Spleen (tissue), 11 donors: ENCODE results near the gene SRCIN1. TPM values are rescaled to one million over a fixed set of nuclear protein-coding genes. Genes with fewer than 3 reads are reported as not detected.
A peak's percentile ranks its signal among the peaks of the same experiment; 100 is the strongest.
"Not testable (repeated sequence)": the region's sequence is repeated elsewhere in the genome, so short reads cannot be mapped to it uniquely, and the experiment has no call there.

Source experiments
- DNase-seq: peaks from one replicate; pipeline ENCODE4 v3.0.0-alpha.2; 2020
- H3K27ac ChIP-seq, 8 donors: fragments of 200-600 bp; sonication (generic) in 7 of 8; 1 replicate in 4 of 8; 2 replicates in 4 of 8; pipeline versions ENCODE4 v1.5.0 to v1.8.0; 2016 to 2021; ENCODE audit warnings: inconsistent platforms in 4 of 8, mild to moderate bottlenecking in 4 of 8, moderate library complexity in 1 of 8
- H3K27me3 ChIP-seq, 7 donors: fragments of 200-600 bp; sonication (generic) in 6 of 7; replicated peaks in 1 of 7; 1 replicate in 4 of 7; 2 replicates in 3 of 7; pipeline versions ENCODE4 v1.5.0 to v1.8.0; 2016 to 2021; ENCODE audit warnings: inconsistent platforms in 3 of 7, mild to moderate bottlenecking in 1 of 7
- H3K36me3 ChIP-seq, 6 donors: fragments of 200-600 bp; sonication (generic) in 5 of 6; 1 replicate in 4 of 6; 2 replicates in 2 of 6; pipeline versions ENCODE4 v1.5.0 to v1.8.0; 2016 to 2021; ENCODE audit warnings: inconsistent platforms in 2 of 6
- H3K4me1 ChIP-seq, 6 donors: fragments of 200-600 bp; sonication (generic) in 5 of 6; 1 replicate in 3 of 6; 2 replicates in 3 of 6; pipeline versions ENCODE4 v1.5.0 to v1.8.0; 2016 to 2021; ENCODE audit warnings: inconsistent platforms in 3 of 6
- H3K4me3 ChIP-seq, 8 donors: fragments of 200-600 bp; sonication (generic) in 7 of 8; 1 replicate in 4 of 8; 2 replicates in 4 of 8; pipeline versions ENCODE4 v1.5.0 to v1.8.0; 2016 to 2021; ENCODE audit warnings: inconsistent platforms in 4 of 8, mild to moderate bottlenecking in 4 of 8, moderate library complexity in 2 of 8
- H3K9me3 ChIP-seq, 8 donors: fragments of 200-600 bp; sonication (generic) in 7 of 8; 1 replicate in 4 of 8; 2 replicates in 4 of 8; pipeline versions ENCODE4 v1.5.0 to v1.8.0; 2016 to 2021; ENCODE audit warnings: inconsistent platforms in 4 of 8
- POLR2A ChIP-seq, 3 donors: fragments of 450-650 bp; IDR thresholded peaks; one replicate each; pipeline ENCODE4 v1.5.1; 2017; ENCODE audit warnings: antibody characterized with exemption in 3 of 3, mild to moderate bottlenecking in 1 of 3
- POLR2AphosphoS5 ChIP-seq, 3 donors: sonication (generic); formaldehyde crosslinking; IDR thresholded peaks; one replicate each; pipeline ENCODE4 v1.5.1; 2017; ENCODE audit warnings: antibody characterized with exemption in 3 of 3
- WGBS, 5 donors: extraction: QIAGEN DNeasy Blood & Tissue Kit in 3 of 5; methylation state at CpG; one replicate each; pipeline versions ENCODE4 v1.1.5 to v1.1.7; 2013 to 2018; 5-methylcytosine and 5-hydroxymethylcytosine counted together
- intact Hi-C: fragments of 100-400 bp; cut with DNase I; formaldehyde crosslinking; loops from one replicate; pipeline ENCODE4 v1.15.0; 2023; ENCODE audit warnings: low total_unique reads
- polyA plus RNA-seq, 3 donors: library from polyadenylated mRNA; stranded (reverse); fragments of 200-250 nt; gene quantifications; one replicate each; pipeline ENCODE4 v1.2.1, GENCODE V29; 2013
- total RNA-seq, 7 donors: library from RNA; depleted of rRNA in 3 of 7; stranded (reverse); fragments of >200 nt in 3 of 7; fragmentation: NEBNext Ultra II Directional in 4 of 7; extraction: Animal tissue kit (Norgen Biotek cat#: 25700) in 4 of 7; gene quantifications; one replicate each; pipeline versions ENCODE4 v1.1.0 to v1.2.1, GENCODE V29; 2016 to 2021
- TF ChIP-seq, protein P1 (sequence below), 11 experiments: fragments of 200-600 bp in 7 of 11; fragments of 450-650 bp in 4 of 11; sonication (generic) in 4 of 11; IDR thresholded peaks in 8 of 11; conservative IDR thresholded peaks in 3 of 11; 1 replicate in 7 of 11; 2 replicates in 4 of 11; pipeline versions ENCODE4 v1.4.0 to v1.8.0; 2016 to 2021; ENCODE audit warnings: antibody characterized with exemption in 11 of 11, inconsistent platforms in 4 of 11, mild to moderate bottlenecking in 1 of 11
- donor health status: healthy with polysubstance abuse.
- donor health status: DM: no; HTN: no; CAD: no; lungs with moderate emphysema.
- donor health status: DM: no; HTN: no; CAD: no.
- donor health status: Bipolar disorder and iron deficiency.
- donor health status: healthy.
- donor health status: DM: no; HTN: no; CAD: no.
- donor health status: DM: yes; HTN: yes; CAD: no.

The SRCIN1 gene
- total and polyA plus RNA-seq, 10 donors, result 0.32 to 3.5 (median 1.5) TPM

DNA sequence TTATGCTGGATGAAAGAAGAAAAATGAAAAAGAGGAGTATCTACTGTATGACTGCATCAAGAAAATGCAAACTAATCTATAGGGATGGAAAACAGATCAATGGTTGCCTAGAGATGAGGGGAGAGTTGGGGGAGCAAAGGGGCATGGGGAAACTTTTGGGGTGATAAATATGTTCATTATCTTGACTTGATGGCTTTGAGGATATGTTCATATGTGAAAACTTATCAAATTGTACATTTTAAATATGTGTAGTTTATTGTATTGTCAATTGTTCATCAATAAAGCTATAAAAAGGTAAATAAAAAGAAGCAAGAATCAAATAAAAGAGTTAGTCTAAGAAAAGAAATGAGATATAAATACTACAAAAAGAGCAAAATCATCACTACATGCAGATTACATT lies 19.7 kb upstream of the SRCIN1 start:
- peaks cover 0 to 3% (median 0%) of the 10 kb centered on the region in 6 donors for H3K4me1 ChIP-seq
- intact Hi-C loops, result no loop called here
- no peak overlapping the region for H3K4me3 ChIP-seq
- no peaks in the 10 kb centered on the region for H3K36me3 ChIP-seq
- TF ChIP-seq, protein P1, sequence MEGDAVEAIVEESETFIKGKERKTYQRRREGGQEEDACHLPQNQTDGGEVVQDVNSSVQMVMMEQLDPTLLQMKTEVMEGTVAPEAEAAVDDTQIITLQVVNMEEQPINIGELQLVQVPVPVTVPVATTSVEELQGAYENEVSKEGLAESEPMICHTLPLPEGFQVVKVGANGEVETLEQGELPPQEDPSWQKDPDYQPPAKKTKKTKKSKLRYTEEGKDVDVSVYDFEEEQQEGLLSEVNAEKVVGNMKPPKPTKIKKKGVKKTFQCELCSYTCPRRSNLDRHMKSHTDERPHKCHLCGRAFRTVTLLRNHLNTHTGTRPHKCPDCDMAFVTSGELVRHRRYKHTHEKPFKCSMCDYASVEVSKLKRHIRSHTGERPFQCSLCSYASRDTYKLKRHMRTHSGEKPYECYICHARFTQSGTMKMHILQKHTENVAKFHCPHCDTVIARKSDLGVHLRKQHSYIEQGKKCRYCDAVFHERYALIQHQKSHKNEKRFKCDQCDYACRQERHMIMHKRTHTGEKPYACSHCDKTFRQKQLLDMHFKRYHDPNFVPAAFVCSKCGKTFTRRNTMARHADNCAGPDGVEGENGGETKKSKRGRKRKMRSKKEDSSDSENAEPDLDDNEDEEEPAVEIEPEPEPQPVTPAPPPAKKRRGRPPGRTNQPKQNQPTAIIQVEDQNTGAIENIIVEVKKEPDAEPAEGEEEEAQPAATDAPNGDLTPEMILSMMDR (IDR thresholded peaks at IDR 0.05 in 8 of 11, conservative IDR thresholded peaks at IDR 0.05 in 3 of 11), result no peak
- TF ChIP-seq POLR2AphosphoS5 (IDR thresholded peaks at IDR 0.05) (no peak), POLR2A (IDR thresholded peaks at IDR 0.05) (no peak)
- no peaks in the 10 kb centered on the region for H3K9me3 ChIP-seq
- H3K27me3 ChIP-seq, result peaks cover 0 to 49% (median 0%) of the 10 kb centered on the region in 7 donors
- no peak for DNase-seq
- H3K27ac ChIP-seq, result no peak overlapping the region

DNA sequence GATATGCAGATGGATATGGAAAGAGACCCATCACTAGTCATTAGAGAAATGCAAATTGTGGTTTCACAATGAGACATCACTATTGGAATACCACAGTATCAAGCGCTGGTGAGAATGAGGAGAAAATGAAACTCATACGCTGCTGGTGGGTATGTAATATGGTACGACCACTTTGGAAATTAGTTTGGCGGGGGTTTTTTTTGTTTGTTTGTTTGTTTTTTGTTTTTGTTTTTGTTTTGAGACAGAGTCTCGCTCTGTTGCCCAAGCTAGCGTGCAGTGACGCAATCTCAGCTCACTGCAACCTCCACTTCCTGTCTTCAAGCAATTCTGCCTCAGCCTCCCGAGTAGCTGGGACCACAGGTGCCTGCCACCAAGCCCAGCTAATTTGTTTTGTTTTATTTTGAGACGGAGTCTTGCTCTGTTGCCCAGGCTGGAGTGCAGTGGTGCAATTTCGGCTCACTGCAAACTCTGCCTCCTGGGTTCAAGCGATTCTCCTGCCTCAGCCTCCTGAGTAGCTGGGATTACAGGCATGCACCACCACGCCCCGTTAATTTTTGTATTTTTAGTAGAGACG lies 19.1 kb upstream of the SRCIN1 start:
- WGBS, 5 donors, result 61 to 73% (median 62%) methylated on average over 14 of the region's 14 CpGs
- intact Hi-C loops, H3K9me3 ChIP-seq, H3K27ac ChIP-seq, H3K36me3 ChIP-seq, H3K4me1 ChIP-seq: not testable (repeated sequence)
- peaks cover 0 to 55% (median 0%) of the 10 kb centered on the region in 7 donors for H3K27me3 ChIP-seq
- peak overlapping the region in 2 of 8 donors; percentile 7 to 24 for H3K4me3 ChIP-seq
- peak; percentile 35 for DNase-seq

DNA sequence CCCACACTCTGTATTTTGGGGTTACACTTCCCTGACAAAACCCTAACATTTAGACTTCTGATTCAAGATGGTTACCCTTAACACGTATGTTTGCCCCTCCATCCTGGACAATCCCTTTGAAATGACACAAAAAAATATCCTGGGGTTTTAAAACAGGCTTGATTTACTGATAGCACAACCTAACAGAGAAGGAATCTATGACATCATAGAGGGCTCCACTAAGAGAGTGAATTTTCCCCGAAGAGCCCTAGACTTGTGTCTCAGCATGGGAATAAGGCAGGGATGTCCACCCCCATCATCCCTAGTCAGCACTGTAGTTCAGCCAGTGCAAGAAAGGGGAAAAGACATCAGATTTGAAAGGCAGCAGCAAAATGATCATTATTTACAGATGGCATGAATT lies 15.8 kb upstream of the SRCIN1 start:
- H3K36me3 ChIP-seq, result no peaks in the 10 kb centered on the region
- peaks cover 0 to 3% (median 0%) of the 10 kb centered on the region in 6 donors for H3K4me1 ChIP-seq
- 68 to 83% (median 76%) methylated on average over 2 of the region's 2 CpGs for WGBS, 5 donors
- no peak for DNase-seq
- TF ChIP-seq POLR2A (IDR thresholded peaks at IDR 0.05), result no peak
- TF ChIP-seq, protein P1 (IDR thresholded peaks at IDR 0.05 in 8 of 11, conservative IDR thresholded peaks at IDR 0.05 in 3 of 11), result no peak
- no peak for TF ChIP-seq POLR2AphosphoS5 (IDR thresholded peaks at IDR 0.05)
- no peak overlapping the region for H3K4me3 ChIP-seq
- intact Hi-C loops, result no loop called here
- H3K27ac ChIP-seq, result no peak overlapping the region
- peaks cover 0 to 69% (median 0%) of the 10 kb centered on the region in 7 donors for H3K27me3 ChIP-seq
- no peaks in the 10 kb centered on the region for H3K9me3 ChIP-seq

DNA sequence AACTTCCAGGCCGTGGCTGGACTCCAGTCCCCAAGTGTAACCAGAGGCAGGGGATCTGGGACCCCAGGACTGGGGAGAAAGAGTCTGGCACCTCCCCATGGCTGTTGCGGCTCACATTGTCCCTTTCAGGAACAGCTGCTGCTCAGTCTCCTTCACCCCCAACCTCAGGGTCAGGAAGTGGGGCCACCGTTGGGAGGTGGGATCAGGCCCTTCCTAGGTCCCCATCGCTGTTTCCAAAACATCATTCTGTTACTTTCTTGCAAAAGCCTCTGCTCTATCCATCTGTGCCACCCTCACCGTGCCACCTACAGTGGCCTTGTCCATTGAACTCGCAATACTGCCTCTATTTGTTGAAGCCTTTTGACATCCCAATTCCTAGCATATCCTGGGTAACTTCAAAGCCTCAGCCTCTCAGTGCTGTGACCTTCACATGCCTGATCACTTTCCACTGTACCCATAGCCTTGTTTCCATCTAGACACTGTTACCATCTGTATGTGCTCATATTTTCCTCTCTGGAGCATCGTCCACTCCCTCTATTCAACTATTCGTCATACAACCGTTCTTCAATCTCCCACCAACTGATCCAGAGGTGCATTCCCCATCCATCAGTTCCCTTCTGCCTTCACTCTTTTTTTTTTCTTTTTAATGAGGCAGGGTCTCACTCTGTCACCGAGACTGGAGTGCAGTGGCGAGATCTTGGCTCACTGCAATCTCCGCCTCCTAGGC lies 15.0 kb upstream of the SRCIN1 start:
- Histone ChIP-seq H3K4me3 (no peak overlapping the region), H3K27me3 (peaks cover 0 to 70% (median 0%) of the 10 kb centered on the region in 7 donors), H3K27ac (no peak overlapping the region), H3K36me3 (no peaks in the 10 kb centered on the region), H3K4me1 (peaks cover 0 to 3% (median 0%) of the 10 kb centered on the region in 6 donors), H3K9me3 (no peaks in the 10 kb centered on the region)
- TF ChIP-seq, protein P1 (IDR thresholded peaks at IDR 0.05 in 8 of 11, conservative IDR thresholded peaks at IDR 0.05 in 3 of 11), result no peak
- no peak for TF ChIP-seq POLR2AphosphoS5 (IDR thresholded peaks at IDR 0.05)
- TF ChIP-seq POLR2A (IDR thresholded peaks at IDR 0.05), result no peak
- 75 to 79% (median 76%) methylated on average over 12 of the region's 12 CpGs for WGBS, 5 donors
- intact Hi-C loops, result no loop called here
- DNase-seq, result peak; percentile 34
